Right lung (tissue), 5 donors: ENCODE data around the gene CLCNKA. TPM values are rescaled to one million over a fixed set of nuclear protein-coding genes. Genes with fewer than 3 reads are reported as not detected.
A peak's percentile ranks its signal among the peaks of the same experiment; 100 is the strongest.
"Not testable (repeated sequence)": the region's sequence is repeated elsewhere in the genome, so short reads cannot be mapped to it uniquely, and the experiment has no call there.

Source experiments
- DNase-seq, 2 donors: peaks; one replicate each; pipeline ENCODE4 v3.0.0-alpha.2; 2013
- polyA plus RNA-seq, 5 donors: library from polyadenylated mRNA; unstranded; fragments of 120-200 nt; gene quantifications; one replicate each; pipeline versions ENCODE4 v1.2.1 to v1.2.3, GENCODE V29; 2013; ENCODE audit warnings: inconsistent platforms in 1 of 5, low replicate concordance in 1 of 5; ENCODE audit not compliant: insufficient read length in 5 of 5, insufficient read depth in 1 of 5

The CLCNKA gene
- polyA plus RNA-seq, 5 donors = 0.54 to 1.1 (median 0.88) TPM

DNA sequence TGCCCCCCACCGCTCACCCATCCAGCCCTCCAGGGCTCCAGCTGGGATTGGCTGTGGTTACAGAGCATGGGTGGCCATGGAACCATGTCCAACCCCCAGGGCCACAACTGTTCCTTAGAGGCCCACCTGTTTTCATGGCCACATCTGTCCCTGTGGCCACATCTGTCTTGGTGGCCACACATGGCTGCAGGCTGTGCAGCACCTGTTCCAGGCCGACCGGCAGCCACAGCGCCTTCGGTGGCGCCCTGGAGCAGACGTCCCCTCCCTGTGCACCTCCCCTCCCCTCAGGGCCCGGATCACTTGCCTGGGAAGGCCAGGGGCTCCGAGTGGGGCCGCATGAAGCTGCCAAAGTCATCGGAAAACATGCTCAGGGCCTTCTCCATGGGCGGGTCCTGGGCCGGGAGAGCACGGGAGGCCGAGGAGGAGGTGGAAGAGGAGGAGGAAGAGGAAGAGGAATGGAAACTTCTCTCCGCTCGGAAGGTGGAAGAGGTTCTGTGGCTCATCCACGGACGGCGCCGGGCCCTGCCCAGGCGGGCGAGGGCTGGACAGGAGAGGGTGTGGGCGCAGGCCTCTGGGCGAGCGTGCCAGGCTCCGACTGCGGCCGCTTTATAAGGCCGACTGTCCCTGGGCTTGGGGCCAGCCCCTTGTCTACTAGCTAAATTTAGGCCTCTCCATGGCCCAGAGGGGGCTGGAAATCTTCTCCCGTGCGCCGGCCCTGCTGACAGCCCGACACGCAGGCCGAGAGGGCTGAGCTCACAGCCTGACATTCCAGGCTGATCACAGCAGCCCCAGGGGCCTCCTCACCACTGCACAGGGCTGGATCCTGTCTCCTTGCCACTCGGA is 4.2 kb upstream of the CLCNKA start, which contains the start of gene HSPB7:
HSPB7 (minus strand) TSS at position 583 of the 843 bp plus-strand sequence; CDS start at position 503, 80 bp downstream.
- DNase-seq = peak; percentile 68 to 80

DNA sequence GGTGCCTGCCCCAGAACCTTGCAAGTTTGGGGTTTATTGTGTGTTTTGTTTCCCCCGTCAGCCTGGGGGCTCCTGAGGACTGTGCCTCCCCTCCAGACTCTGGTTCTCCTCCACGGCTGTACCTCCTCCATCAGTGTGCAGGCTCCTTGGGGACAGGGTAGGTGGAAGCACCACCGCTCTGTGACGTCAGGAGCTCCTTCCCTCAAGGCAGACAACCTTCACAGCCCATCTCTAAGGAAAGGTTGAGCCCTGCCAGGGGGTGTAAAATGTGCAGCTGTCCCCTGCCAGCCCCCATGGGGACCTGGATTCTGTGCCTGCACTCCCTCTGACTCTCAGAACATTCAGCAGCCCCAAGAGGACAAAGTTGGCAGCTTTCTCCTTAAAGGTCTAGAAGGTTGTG is 3.5 kb upstream of the CLCNKA start:
- no peak for DNase-seq

DNA sequence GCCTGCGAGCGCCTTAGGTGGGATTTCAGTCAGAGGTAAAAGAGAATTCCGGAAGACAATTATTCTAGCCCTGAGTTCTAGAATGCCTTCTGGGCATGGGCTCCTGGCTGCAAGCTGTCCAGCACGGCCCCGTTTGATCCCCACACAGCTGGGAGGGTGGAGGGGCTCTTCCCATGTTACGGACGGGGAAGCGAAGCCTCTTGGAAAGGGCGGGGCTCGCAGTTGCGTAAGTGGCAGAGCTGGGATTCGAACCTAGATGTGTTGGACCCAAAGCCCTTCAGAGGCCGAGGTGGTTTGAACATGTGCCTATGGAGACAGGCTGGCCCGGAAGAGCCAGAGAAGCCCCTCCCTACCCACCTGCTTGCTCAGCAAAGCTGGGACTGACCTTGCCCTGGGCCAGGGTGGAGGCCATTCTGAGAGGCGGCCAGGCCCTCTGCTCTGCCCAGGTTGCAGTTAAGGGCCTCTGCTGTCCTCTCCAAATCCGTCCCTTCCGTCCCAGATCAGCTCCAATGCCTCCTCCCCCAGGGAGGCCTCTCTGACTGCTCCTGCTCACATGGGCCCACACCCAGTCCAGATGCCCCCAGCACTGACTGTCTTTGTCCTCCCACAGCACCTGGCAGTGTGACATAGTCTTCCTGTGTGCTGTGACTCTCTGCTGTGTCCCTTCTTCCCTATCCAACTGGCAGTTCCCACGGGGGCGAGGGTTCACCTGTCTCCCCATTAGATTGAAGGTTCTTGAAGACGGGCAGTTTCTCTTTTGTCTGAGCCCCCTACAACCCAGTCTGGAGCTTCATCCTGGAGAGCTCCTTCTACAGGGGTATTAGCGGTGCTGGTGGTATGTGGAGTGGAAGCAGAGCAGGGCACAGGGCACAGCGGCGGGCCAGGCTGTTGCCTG is 2.8 kb upstream of the CLCNKA start:
- DNase-seq = no peak

DNA sequence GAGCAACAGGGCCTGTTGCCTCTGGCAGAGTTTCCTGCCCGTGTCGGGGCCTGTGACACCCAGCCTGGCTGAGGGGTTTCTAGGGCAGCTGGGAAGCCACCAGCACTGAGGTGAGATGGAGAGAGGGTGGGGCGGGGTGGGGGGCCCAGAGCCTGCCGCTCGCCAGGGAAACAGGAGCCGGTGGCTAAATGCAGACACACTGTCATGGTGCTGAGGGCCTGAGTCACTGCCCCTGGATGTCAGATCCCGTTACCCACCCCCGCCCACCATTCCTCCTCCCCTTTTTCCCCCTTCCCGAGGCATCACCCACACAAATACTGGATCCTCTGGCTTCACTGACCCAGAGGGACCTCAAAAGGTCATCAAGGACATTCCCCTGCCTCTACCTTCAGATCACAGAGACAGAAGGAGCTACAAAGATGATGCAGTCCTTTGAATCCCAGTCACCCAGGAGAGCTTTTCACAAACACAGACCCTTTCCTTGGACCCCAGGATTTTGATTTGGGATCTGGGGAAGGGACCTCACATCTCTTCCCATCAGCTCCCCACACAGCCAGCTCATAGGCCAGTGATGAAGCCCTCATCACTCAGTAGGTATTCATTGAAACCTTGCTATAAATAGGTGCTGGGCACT is 2.1 kb upstream of the CLCNKA start:
- DNase-seq = no peak

DNA sequence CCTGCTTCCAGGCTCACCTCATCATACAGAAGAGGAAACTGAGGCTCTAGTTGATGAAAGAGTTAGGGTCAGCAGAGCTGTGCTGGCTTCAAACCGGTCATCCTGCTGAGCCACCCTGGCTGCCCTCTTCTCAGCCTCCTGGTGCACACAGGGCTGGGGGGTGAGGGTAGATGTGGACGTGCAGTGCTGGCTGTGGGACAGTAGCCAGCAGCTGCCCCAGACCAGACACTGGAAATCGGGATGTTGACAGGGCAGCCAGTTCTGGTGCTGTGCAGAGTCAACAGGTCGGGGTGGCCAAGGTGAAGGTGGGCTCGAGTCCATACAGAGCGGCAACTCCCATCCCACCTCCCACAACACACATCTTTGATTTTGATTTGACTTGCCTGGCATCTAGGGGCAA is 1.5 kb upstream of the CLCNKA start:
- no peak for DNase-seq

DNA sequence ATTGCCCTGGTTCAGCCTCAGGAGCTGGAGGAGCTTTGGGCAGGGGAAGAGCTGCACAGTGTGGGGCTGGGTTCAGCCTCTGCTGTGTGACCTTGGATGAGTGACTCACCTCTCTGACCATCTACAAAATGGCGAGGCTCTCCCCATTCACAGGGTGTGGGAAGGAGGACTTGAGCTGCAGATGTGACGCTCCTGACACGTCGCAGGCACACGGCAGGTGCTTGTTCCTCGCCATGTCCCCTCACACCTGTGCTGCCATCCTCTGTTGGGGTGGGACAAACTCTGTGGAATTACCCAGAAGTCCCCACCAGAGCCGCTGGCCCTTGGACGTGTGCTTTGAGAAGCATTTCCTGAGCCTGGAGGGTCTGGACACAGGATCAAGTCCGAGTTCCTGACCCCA is 958 bp upstream of the CLCNKA start:
- not testable (repeated sequence) for DNase-seq

DNA sequence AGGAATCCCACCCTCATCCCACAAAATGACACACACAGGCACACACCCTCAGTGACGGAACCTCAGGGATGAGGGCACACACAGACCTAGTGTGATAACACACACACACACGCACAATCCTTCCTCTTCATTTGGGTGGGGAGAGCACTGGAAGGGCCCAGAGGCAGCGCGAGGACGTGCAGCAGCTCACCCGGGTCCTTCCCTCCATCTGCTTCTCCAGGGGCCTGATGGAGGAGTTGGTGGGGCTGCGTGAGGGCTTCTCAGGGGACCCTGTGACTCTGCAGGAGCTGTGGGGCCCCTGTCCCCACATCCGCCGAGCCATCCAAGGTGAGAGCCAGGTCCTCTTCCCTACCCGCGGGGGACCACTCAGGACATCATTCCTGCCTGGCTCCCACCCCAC is 557 bp downstream of the CLCNKA start:
- no peak for DNase-seq

DNA sequence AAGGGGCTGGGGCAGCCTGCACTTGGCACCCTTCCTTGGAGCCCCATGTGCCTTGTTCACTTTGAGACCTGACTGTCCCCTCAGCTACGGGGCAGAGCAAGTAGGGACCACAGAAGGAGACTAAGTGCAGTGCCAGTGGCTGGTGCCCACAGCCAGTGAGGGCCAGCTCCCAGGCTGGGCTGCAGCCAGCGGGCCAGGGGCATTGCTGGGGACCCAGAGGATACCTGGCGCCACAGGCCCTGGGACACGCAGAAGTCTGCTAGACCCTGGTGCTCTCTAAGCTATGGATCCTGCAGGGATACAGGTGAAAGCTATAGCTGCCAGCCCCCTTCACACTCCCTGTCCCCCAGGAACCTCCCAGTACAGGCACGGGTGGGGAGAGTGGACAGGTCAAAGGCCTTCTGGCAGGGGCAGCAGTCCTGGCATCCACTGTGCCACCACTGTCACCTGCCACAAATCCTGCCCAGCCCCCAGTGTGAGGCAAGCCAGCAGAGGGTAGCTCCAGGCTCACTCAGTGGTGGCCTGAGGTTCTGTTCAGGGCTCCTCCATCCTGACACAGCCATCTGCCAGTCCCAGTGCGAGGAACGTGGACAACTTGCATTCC is 1.3 kb downstream of the CLCNKA start:
- DNase-seq = no peak

DNA sequence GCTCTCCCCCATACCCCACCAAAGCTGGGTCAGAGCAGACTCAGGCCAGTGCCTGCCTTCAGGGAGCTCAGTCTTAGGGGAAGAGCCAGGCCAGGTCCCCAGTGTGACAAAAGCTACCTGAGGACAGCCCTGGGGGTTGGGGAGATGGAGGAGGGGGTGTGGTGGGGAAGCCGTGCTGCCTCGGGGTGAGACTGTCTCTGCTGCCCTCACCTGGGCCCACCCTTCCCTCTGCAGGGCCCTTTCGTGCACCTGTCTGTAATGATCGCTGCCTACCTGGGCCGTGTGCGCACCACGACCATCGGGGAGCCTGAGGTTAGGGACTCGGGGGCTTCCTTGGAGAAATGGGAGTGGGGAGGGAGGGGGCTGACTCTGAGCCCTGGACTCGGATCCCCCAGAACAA is 4.5 kb downstream of the CLCNKA start:
- DNase-seq = not testable (repeated sequence)

DNA sequence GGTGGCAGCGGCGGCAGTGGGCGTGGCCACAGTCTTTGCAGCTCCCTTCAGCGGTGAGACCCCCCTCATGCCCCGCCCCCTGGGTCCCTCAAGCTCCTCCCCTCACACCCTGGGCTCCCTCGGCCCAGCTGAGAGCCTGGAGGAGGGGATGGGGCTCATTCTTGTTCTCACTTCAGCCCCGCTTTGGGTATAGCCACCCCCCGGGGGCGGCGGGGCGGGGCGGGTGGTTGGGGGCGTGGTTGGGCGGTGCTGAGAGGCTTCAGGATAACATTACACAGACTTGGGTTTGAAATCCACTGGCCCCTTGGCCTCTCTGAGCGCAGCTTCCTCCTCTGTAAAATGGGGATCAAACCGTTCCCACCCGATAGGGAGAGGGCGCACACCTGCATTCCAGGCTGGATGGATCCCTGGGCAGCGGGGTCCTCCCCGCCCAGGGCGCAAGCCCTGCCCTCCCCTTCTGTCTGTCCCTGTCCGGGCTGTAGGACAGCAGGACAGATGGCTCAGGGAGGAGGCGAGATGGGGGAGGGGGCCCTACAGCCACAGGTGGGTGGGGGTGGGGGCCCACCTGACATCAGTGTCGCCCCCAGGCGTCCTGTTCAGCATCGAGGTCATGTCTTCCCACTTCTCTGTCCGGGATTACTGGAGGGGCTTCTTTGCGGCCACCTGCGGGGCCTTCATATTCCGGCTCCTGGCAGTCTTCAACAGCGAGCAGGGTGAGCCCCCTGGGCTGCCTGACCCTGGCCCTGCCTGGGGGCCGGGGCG is 5.1 kb downstream of the CLCNKA start:
- no peak for DNase-seq

DNA sequence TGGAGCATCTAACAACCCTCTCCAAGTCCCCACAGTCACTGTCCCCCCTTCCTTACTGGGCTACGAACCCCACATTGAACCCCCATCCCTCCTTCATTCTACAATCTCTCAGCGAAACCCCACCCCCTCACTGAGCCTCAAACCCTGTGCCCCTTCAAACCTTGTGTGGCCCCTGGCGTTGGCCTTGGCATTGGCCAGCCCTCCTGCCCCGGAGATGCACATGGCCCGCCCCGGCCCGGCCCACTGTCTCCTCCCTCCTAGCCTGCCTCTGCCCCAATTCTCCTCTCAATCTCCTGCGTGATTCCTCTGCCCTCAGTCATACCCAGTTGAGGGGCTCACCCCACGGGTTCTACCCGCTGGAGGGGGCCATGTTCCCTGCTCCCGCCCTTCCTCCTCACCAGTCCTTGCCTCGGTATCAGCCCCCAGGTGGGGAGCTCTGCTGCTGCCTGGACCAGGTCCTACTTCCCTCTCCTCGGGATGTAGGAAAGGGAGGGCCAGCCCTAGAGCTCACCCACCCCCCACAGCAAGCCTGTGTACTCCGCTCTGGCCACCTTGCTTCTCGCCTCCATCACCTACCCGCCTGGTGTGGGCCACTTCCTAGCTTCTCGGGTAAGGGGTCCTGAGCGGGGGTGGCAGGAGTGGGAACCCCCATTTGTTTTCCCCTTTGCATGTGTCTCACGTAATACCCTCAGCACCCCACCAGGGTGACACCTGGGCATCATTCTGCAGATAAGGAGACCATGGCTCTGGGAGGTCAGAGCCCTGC is 6.6 kb downstream of the CLCNKA start:
- no peak for DNase-seq

DNA sequence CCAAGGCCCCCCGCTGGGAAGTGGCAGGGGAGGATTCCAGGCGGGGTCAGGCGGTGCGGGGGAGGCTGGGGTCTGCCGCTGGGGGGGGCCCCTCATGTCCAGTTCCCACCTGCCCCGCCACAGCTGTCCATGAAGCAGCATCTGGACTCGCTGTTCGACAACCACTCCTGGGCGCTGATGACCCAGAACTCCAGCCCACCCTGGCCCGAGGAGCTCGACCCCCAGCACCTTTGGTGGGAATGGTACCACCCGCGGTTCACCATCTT is 7.1 kb downstream of the CLCNKA start:
- DNase-seq = not testable (repeated sequence)

DNA sequence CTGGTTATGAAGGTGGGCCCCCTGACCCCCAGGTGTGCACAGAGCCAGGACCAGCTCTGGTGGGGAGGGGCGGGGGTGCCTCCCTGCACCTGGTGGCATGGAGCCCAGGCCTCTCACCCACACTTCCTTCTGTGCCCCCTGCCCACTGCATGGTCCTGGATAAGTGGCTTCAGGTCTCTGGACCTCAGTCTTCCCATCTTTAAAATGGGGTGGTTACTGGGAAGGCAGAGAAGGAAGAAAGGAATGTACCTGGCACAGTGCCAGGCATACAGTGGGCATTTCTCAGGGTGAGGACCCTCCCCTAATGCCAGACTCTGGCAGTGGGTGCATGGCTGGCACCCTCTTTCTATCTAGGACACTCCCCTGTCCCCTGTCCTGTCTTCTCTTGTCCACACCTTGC is 7.5 kb downstream of the CLCNKA start:
- DNase-seq = no peak

DNA sequence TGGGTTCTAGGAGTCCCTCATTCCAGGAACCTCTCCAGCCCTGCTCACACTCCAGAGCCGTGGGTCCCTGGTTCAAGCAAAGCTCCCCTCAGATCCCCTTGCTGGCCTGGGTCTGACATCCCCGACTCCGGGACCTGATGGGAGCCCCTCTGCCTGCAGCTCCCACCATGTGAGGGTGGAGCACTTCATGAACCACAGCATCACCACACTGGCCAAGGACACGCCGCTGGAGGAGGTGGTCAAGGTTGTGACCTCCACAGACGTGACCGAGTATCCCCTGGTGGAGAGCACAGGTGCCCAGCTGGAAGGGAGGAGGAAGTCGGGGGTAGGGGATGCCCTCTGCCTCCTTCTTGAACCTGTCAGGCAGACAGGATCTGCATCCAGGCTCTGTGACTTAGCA is 9.7 kb downstream of the CLCNKA start:
- DNase-seq = no peak

DNA sequence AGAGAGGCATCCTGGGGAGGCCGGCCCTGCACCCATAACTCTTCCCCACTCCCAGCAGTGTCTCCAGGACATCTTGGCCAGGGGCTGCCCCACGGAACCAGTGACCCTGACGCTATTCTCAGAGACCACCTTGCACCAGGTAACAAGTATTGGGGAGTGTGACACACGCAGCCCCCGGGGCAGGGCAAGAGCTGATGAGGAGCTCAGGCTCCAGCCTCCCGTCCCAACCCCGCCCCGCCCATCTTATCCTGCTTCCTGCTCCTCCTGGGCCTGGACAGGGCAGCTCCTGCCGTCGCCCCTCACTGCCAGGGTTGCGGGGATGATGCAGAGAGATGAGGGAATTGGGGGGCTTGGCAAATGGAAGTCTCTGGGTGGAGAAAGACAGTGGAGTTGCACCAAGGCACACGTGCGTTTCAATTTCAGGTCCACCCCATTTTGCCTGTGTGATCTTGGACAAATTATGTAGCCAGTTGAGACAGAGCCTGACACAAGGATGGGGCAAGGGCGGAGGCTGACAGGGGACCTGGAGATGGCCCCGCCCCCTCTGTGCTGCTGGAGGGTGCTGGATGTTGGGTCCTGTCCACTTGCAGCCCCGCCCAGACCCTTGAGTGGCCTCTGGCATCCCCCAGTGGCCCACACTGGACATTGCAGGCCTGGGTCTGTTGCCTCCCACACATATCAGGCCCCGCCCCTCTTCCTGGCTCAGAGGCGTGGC is 10.7 kb downstream of the CLCNKA start:
- peak; percentile 73 to 82 for DNase-seq

DNA sequence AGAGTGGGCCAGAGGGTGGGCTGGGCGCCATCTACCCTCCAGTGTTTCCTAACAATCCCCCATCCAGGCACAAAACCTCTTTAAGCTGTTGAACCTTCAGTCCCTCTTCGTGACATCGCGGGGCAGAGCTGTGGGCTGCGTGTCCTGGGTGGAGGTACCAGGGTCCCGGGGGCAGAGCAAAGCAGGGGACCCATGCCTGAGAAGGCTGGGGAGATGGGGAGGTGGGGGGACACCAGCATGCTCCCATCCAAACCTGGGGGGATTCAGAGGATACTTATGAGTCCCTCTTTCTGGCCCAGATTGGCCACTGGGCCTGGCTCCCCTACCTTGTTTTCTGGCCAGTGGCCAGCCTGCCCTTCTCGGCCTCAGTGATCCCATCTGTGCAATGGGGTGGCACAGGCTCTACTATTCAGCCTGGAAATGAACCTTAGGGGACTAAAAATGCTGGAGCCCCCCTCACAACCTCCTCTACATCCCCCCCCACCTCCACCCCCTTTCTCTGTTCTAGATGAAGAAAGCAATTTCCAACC is 11.3 kb downstream of the CLCNKA start:
- not testable (repeated sequence) for DNase-seq

DNA sequence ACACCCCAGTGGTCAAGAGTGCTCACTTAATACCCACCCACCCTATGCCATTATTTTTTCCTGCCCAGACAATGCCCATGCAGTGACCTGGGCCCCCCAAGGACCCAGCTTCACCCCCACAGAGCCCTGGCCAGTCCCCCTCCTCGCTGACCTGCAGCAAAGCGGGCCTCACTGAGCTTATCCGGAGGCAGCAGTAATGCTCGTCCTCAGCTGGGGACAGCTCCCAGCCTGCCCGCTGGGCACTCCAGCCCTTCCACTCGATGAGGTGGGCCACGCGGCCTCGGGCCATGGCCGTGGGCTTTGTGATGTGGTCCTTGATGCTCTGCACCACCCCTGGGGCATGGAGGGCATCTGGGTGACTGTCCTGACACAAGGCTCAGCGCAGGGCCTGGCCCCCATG is 14.6 kb downstream of the CLCNKA start:
- not testable (repeated sequence) for DNase-seq

DNA sequence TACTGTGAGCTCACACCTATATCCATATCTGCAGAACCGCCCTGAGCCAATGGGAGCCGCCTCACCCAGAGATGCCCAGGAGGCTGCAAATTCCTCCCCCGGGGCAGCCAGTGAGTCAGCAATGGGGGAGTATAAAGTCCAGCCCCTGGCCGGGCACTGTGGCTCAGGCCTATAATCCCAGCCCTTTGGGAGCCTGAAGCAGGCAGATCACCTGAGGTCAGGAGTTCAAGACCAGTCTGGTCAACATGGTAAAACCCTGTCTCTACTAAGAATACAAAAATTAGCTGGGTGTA is 16.7 kb downstream of the CLCNKA start:
- no peak for DNase-seq

DNA sequence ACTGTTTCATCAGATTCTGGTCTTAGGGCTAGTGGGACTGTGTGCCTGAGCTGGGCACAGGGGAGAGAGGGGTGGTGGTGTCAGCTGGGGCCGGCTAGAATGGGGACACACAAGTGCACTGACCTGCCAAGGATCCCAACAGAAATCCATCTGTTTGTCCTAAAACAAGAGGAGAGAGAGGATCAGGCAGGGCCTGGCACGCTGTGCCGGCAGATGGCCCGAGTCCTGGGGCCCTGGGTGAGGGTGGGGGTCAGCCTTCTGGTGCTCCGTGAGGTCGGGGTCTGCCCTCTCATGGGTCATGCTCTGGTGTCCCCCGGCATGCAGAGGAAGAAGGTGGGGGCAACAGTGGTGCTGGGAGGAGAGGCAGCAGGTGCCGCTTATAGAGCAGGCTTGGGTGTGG is 18.0 kb downstream of the CLCNKA start:
- DNase-seq = not testable (repeated sequence)

DNA sequence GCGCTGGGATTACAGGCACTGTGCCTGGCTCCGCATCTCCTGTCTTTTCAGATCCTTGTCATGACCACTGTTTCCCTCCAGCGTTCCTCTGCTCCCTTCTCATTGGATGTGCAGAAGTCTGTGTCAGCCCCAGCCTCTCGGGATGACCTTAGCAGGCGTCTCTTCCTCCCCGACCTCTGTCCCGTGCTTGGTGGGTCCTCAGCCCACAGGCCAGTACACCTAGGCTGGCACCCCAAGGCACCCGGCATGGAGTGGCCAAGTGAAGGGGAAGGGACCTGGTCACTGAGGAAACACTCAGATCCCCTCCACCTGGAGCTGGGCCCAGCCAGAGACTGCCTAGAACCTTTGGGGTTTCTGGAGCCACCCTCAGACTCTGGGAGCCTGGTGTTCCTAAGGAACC is 19.4 kb downstream of the CLCNKA start:
- no peak for DNase-seq
